ENCODE data around the gene RNF187. TPM values are rescaled to one million over a fixed set of nuclear protein-coding genes. Genes with fewer than 3 reads are reported as not detected.
"Not testable (repeated sequence)": the region's sequence is repeated elsewhere in the genome, so short reads cannot be mapped to it uniquely, and the experiment has no call there.

Gene RNF187
- total and polyA plus RNA-seq, 2 donors from 2014 or later = 85.2 to 137 TPM

DNA sequence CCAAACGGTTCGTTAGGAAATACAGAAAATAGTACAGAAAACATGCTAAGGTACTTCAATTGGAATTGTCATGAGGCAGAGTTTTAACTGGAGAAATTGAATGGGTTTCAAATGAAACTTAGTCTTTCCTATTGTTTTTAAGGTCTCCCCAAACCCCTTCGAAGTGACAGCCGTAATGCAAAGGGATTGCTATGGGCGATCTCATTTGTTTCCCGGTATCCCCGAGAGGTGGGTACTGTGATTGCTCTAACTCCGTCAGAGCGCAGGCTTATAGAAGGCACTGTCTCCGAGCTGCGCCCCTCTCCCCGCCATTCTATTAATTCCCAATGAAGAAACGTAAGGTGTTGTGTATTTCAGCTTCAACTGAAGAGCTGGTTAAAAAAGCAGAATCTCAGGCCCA lies 22.0 kb upstream of the RNF187 start:
- FAIRE-seq (no peak), DNase-seq (no peak)
- peak overlapping the region in 2 of 3 donors; percentile 39 to 59 for H3K4me3 ChIP-seq (ENCODE audit: low read length in 3 of 3)
- H3K9me3 ChIP-seq (ENCODE audit: control insufficient read depth in 2 of 3, insufficient read depth in 1 of 3, low read length in 3 of 3) = no peaks in the 10 kb centered on the region
- peaks cover 0 to 5% (median 0%) of the 10 kb centered on the region in 3 donors for H3K4me1 ChIP-seq (ENCODE audit: control insufficient read depth in 2 of 3, insufficient read depth in 2 of 3, low read depth in 1 of 3, low read length in 3 of 3)
- H3K27me3 ChIP-seq (ENCODE audit: control insufficient read depth, insufficient read depth, low read length) = peaks cover 22% of the 10 kb centered on the region
- no peaks in the 10 kb centered on the region for H3K36me3 ChIP-seq (ENCODE audit: control insufficient read depth in 2 of 3, insufficient read depth in 3 of 3, low read length in 3 of 3)
- TF ChIP-seq, protein P1, sequence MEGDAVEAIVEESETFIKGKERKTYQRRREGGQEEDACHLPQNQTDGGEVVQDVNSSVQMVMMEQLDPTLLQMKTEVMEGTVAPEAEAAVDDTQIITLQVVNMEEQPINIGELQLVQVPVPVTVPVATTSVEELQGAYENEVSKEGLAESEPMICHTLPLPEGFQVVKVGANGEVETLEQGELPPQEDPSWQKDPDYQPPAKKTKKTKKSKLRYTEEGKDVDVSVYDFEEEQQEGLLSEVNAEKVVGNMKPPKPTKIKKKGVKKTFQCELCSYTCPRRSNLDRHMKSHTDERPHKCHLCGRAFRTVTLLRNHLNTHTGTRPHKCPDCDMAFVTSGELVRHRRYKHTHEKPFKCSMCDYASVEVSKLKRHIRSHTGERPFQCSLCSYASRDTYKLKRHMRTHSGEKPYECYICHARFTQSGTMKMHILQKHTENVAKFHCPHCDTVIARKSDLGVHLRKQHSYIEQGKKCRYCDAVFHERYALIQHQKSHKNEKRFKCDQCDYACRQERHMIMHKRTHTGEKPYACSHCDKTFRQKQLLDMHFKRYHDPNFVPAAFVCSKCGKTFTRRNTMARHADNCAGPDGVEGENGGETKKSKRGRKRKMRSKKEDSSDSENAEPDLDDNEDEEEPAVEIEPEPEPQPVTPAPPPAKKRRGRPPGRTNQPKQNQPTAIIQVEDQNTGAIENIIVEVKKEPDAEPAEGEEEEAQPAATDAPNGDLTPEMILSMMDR (IDR thresholded peaks at IDR 0.05; ENCODE audit: borderline replicate concordance, extremely low read depth, insufficient read depth) = no peak
- intact Hi-C loops (cut with DNase I) = no loop called here
- peak overlapping the region in 1 of 3 donors; percentile 70 for H3K9ac ChIP-seq (ENCODE audit: low read length in 3 of 3)
- no peak overlapping the region for H3K27ac ChIP-seq (ENCODE audit: low read depth in 2 of 2, low read length in 2 of 2)

DNA sequence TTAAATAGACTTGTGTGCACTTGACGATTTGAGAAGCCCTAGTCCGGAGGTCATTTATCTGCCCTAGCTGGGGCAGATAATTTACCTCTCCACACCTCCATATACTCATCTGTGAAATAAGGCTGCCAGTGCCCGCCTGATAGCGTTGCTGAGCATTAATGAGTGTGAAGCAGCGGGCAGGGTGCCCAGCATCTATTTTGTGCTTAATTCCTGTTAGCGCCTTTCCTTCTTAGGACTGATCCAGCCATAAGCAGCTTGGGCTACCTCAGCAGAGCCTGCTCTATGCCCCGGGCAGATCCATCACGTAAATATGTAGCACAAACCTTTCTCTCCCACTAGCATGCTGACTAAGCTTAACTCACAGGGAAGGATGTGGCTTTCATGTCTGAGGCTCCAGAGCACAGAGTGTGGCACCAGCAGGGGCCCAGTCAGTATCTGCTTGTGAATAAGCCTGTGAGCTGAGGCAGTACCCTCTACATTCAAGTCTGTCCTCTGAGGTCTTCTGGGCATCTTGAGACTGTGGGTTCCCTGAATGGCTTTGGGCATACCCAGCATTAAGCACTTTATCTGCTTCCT lies 21.5 kb upstream of the RNF187 start:
- no peaks in the 10 kb centered on the region for H3K36me3 ChIP-seq (ENCODE audit: control insufficient read depth in 2 of 3, insufficient read depth in 3 of 3, low read length in 3 of 3)
- H3K27me3 ChIP-seq (ENCODE audit: control insufficient read depth, insufficient read depth, low read length) = peaks cover 23% of the 10 kb centered on the region
- no peaks in the 10 kb centered on the region for H3K9me3 ChIP-seq (ENCODE audit: control insufficient read depth in 2 of 3, insufficient read depth in 1 of 3, low read length in 3 of 3)
- H3K9ac ChIP-seq (ENCODE audit: low read length in 3 of 3) = no peak overlapping the region
- intact Hi-C loops (cut with DNase I) = no loop called here
- H3K4me1 ChIP-seq (ENCODE audit: control insufficient read depth in 2 of 3, insufficient read depth in 2 of 3, low read depth in 1 of 3, low read length in 3 of 3) = peaks cover 0 to 5% (median 0%) of the 10 kb centered on the region in 3 donors
- TF ChIP-seq, protein P1 (IDR thresholded peaks at IDR 0.05; ENCODE audit: borderline replicate concordance, extremely low read depth, insufficient read depth) = no peak
- no peak for FAIRE-seq
- no peak overlapping the region for H3K4me3 ChIP-seq (ENCODE audit: low read length in 3 of 3)
- H3K27ac ChIP-seq (ENCODE audit: low read depth in 2 of 2, low read length in 2 of 2) = no peak overlapping the region
- DNase-seq = no peak

DNA sequence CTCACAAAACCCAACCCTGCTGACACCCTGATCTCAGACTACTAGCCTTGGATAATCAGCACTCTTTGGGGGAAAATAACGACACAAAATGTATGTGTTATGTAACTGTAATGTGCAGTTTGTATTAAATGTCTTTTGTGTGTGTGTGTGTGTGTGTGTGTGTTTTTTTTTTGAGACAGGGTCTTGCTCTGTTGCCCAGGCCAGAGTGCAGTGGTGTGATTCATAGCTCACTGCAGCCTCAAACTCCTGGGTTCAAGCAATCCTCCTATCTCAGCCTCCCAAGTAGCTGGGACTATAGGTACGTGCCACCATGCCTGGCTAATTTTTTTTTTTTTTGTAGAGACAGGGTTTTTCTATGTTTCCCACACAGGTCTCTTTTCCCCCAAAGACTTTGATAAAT lies 19.0 kb upstream of the RNF187 start:
- H3K27ac ChIP-seq (ENCODE audit: low read depth in 2 of 2, low read length in 2 of 2); H3K9ac ChIP-seq (ENCODE audit: low read length in 3 of 3); FAIRE-seq; H3K9me3 ChIP-seq (ENCODE audit: control insufficient read depth in 2 of 3, insufficient read depth in 1 of 3, low read length in 3 of 3); H3K4me3 ChIP-seq (ENCODE audit: low read length in 3 of 3); H3K36me3 ChIP-seq (ENCODE audit: control insufficient read depth in 2 of 3, insufficient read depth in 3 of 3, low read length in 3 of 3); DNase-seq; intact Hi-C loops (cut with DNase I); H3K4me1 ChIP-seq (ENCODE audit: control insufficient read depth in 2 of 3, insufficient read depth in 2 of 3, low read depth in 1 of 3, low read length in 3 of 3): not testable (repeated sequence)
- peaks cover 22% of the 10 kb centered on the region for H3K27me3 ChIP-seq (ENCODE audit: control insufficient read depth, insufficient read depth, low read length)

DNA sequence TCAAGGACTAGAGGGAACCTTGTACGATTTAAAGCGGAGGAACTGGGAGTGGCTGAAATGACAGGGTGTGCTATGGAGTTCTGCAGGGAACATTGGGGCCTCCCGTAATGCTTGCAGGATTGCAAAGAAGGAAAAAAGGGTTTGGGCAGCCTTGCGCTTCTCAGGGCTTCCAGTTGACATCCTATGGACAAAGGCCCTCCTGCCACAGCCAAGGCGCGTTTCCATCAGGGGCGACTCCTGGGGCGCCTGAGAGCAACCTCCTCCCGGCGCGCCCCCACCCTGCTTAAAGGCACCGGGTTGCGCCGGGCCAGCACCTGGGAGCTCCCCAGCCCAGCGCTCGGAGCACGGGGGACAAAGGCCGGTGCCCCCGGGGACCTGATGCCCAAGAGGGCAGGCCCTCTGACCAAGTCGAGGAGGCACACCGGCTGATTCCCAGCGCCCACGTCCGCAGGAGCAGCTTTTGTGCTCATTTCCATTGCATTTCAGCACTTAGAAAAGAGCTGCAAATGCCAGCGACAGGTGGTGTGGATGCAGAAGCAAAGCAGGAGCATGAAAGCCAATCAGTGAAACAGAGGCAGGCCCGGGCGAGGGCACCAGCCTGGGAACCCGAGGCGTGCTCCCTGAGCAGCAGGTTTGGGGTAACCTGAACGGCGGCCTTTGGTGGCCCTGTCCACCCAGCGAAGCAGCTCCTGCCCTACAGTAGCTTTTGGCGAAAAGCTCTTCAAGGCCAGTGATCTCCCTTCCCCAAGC lies 17.6 kb upstream of the RNF187 start:
- FAIRE-seq (no peak), DNase-seq (no peak)
- peaks cover 19% of the 10 kb centered on the region for H3K27me3 ChIP-seq (ENCODE audit: control insufficient read depth, insufficient read depth, low read length)

More for the DNA sequence above, 17.6 kb upstream of the RNF187 start:
- Histone ChIP-seq H3K36me3 (ENCODE audit: control insufficient read depth in 2 of 3, insufficient read depth in 3 of 3, low read length in 3 of 3) (no peaks in the 10 kb centered on the region), H3K27ac (ENCODE audit: low read depth in 2 of 2, low read length in 2 of 2) (no peak overlapping the region), H3K4me3 (ENCODE audit: low read length in 3 of 3) (no peak overlapping the region), H3K9ac (ENCODE audit: low read length in 3 of 3) (no peak overlapping the region), H3K9me3 (ENCODE audit: control insufficient read depth in 2 of 3, insufficient read depth in 1 of 3, low read length in 3 of 3) (no peaks in the 10 kb centered on the region), H3K4me1 (ENCODE audit: control insufficient read depth in 2 of 3, insufficient read depth in 2 of 3, low read depth in 1 of 3, low read length in 3 of 3) (no peaks in the 10 kb centered on the region)
- intact Hi-C loops (cut with DNase I) = no loop called here
- TF ChIP-seq, protein P1 (IDR thresholded peaks at IDR 0.05; ENCODE audit: borderline replicate concordance, extremely low read depth, insufficient read depth) = no peak
